Activated T-helper 9 cell treated with anti-CD3 and anti-CD28 coated beads, Interleukin-2, amount 50 U/mL, for 16 hours (primary cell): ENCODE measurements around the gene KCTD16.

Source experiments
- DNase-seq: peaks from one replicate; pipeline ENCODE4 v3.0.0-alpha.2; 2020; ENCODE audit warnings: low read depth

KCTD16 gene

GRCh38 chr5:144335561-144335960, 164.9 kb downstream of the KCTD16 start:
- no peak for DNase-seq

- DNase-seq: no peak
These were observed 165.7 kb downstream of the KCTD16 start for GRCh38 chr5:144336191-144336961.

- no peak for DNase-seq
These were observed 181.7 kb downstream of the KCTD16 start for GRCh38 chr5:144352330-144352729.

DNA sequence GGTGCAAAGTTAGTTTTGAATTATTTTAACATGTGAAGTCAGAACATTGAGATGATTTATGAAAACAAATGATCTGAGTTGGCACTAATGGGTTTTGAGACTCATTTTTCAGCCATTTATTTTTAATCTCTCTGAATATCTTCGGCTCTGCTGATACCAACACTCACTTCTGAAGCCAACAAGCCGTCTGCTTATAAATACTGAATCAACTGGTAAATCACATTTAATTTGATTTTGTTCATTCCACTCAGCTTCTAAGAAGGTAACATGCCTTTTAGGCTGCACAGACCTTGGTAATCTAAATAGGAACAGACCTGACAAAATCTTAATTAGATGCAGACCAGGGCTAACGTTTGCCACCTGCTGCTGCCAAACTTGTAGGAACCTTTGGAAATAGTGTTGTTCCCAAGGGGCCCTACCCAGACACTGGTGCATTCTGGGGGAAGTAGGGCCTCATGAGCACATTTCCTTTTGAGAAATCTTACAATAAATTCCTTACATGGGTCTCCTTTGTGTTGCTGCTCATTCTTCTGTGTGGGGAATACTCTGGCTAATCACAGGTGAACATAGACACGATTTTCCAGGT, 182.2 kb downstream of the KCTD16 start:
- DNase-seq: no peak

GRCh38 chr5:144356489-144356888, 185.8 kb downstream of the KCTD16 start:
- DNase-seq: no peak

DNA sequence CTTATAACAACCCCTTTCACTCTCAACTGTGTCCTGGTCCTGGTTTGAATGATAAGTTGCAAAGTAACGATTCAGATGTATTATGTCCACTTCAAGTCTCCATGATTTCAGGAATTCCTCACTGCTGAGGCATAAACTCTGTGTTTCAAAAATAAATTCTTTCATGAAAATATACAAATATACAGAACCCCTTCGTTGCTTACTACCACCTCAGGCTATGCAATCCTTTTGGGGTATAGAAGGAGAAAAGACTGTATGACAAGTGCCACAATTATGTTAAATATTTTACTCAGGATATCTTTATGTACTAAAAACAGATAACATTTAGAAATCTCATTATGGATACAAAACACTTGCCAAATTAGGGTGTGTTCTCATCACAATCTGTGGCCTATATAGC, 190.7 kb downstream of the KCTD16 start:
- no peak for DNase-seq

DNA sequence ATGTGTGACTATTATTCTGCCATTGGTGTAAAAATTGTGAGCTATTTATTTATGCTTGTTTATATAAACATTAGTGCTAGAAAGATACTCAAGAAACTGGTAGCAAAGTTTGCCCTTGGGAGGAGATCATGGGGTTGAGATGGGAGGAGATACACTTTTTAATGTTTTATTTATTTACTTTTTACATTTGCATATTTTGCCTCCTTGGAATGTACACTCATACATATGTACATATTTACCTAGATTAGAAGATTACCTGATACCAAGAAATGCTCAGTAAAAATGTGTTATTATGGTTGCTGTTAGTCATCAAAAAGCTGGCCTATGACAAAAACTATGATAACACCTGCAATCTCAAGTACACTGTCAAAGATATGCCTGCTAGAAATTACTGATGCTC, 195.2 kb downstream of the KCTD16 start:
- DNase-seq: no peak

DNA sequence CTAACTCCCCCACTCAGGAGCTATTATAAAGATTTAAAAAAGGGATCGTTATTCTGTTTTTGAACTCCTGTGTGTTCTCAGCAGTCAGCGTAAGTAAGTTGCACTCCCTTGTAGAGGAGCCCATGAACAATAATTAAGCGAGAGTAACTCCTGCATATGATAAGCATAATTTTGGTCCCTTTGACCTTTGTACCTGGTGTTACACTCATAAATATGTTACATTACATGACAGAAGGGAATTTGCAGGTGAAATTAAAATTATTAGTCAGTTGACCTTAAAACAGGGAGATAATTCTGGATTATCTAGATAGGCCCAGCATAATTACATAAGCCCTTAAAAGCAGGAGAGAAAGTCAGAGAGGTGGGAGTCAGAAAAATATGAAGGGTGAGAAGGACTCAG, 197.3 kb downstream of the KCTD16 start:
- DNase-seq: no peak

DNA sequence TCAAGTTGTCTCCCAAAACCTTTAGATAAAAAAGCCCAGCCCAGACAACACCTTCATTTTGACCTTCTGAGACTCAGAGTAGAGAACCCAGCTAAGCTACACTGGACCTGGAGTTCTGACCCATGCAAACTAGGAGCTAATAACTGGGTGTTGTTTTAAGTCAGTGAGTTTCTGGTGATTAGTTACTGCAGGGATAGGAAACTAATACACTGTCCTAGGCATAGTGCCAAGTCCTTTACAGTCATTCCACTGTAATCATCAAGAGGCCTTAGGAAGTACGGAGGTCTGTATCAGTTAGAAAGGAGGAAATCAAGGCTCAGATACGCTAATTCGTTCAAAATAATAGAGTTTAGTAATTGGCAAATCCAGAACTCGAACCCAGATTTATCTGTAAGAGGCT, 197.9 kb downstream of the KCTD16 start:
- no peak for DNase-seq

- DNase-seq: no peak
These were observed 198.3 kb downstream of the KCTD16 start for GRCh38 chr5:144369006-144369405.

- no peak for DNase-seq
These were observed 199.6 kb downstream of the KCTD16 start for GRCh38 chr5:144370273-144370672.

DNA sequence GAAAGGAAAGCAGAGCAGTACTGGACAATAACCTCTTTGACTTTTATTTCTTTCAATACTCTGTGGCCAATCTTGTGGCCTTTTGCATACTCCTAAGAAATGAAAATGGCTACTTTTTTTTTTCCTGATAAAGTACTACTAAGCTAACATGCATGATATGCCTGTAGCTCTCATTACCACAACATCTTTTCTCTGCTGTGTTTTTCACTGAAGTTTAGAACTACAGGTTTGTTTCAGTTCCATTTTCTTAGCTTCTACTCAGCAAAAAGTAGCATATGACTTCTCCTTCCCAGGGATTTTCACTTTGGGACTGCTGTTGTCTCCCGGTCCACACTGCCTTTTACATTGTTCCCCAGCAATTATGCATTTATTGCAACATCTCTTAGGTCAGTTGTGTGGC, 204.0 kb downstream of the KCTD16 start:
- no peak for DNase-seq

DNA sequence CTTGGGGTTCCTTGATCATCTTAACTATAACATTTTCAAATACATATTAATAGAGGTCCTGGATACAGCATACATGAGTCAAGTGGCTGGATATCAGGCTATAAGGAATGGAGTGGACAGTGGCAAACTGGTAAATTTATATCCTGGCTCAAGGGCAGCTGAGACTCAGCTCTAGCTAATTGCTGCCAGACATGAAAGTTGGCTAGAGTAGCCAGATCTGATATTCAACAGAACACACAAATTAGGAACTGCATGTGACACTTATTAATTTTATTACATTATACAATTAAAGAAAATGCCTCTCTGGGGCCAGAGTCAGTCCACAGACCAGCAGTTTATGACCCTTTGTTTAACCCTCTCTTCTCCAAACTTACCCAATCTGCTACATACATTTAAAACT, 206.5 kb downstream of the KCTD16 start:
- DNase-seq: no peak

DNA sequence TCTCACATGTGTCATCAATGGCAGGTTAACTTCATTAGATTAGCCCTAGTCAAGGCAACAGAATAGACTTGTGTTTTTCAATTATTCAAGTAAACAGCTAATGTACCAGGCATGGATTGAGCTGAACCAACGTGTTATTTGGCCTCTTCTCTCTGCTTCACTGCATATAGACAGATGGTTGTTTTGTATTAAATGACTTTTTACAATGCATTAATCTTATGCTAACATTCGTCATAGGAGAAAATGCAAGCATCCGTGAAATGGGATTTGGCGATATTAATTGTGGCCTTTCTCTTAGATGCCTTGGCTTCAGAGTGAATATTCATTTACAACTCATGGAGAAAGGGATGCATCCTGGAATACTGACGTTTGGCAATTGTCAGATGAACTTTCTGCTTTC, 208.0 kb downstream of the KCTD16 start:
- DNase-seq: no peak

- DNase-seq: no peak
These were observed 214.9 kb downstream of the KCTD16 start for GRCh38 chr5:144385597-144385996.

DNA sequence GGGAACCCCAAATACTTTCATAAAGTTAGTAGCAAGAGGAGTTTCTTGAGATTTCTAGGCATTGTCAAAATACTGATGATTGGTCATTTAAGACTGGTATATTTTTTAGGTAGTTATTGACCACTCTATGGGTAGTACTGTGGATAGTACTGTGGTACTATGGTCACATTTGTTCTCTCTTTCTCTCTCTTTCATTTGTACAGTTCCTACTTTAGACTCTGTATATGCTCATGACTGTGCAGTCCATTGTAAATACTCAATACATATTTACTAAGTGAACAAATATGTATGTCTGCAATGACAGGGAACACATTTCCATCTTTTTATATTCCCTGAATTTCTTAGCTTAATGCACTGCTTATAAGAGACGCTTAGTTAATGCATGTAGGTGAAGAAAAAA, 215.6 kb downstream of the KCTD16 start:
- DNase-seq: no peak

DNA sequence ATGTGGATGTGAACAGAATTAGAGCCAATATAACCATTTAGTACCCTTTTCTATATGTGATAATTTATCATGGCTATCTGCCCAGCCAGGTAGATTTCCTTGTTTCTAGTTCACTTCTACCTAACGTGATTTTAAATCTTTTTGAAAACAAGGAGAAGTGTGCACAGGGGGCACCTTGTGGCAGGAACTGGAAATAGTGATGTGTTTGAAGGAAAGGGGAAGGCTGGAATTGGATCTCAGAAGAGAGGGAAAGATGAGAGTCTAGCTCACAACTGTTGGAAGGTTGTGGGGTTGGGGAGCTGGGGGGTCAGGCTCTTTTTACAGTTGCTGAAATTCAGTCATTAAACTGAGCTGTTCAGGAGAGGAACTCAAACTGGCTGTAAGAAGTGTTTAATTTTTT, 219.5 kb downstream of the KCTD16 start:
- DNase-seq: no peak

DNA sequence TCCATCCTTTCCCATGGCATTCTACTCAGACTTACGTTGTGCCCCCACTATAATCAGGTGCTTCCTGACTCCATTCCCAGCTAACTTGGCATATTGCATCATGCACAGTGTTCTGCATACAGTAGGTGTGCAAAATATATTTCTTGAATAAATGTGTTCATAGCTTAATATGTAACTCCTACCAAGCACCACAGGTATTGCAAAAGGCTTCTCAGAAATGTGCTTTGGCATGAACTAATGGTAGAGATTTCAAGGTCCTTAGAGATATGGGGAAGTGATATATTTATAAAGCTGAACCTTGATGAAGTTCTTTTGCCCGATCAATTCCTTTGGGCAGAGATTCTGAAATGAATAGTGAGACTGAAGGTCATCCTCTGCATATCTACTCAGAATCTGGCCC, 220.4 kb downstream of the KCTD16 start:
- DNase-seq: no peak

DNA sequence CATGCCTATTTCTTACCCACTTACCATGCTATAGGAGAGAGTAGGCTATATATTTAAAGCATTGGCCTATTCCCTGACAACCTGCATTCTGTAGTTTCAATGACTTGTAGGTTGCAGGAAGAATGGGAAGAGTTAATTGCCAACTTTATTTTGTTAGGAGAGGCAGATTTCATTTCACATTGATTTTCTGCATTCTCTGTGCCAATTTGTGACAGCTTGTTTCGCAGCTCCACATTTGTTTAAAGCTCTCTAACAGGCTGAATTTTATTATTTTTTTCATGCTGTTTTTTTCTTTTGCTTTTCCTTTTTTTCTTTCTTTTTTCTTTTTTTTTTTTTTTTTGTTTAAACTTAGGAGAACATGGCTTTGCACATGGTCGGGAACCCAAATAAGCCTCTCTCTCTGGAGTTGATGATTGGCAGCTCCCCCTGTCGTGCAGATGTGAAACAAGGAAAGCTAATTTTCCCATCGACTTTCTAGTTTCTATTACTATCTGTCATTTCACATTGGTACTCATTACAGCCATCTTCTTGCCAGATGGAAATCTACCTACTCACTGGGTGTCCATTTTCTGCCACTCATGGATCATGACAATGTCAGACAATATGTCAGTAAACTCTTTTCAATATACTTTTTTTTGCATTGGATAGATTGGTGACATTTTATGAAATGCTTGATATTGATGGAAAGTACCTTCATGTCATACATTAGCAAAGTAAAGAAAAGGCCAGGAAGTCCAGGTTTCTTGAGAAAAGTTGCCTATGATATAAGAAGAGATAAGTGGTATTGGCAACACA, 223.2 kb downstream of the KCTD16 start:
- DNase-seq: no peak

DNA sequence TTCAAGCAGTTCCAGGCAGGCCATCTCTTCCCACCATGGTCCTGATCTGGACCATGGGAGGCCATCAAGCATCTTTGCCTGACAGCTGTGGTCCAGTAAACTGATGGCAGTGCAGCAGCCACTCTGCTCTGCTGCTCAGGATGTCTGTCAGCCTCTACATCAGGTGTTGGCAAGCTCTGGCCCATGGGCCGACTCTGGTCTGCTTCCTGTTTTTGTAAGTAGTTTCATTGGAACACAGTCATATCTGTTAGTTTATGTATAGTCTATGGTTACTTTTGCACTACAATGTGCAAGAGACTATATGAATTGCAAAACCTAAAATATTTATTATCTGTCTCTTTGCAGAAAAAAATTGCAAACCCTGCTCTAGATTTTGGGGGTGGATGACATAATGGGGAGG, 225.0 kb downstream of the KCTD16 start:
- no peak for DNase-seq

GRCh38 chr5:144403058-144403457, 232.4 kb downstream of the KCTD16 start:
- DNase-seq: no peak

GRCh38 chr5:144403817-144404420, 233.2 kb downstream of the KCTD16 start:
- no peak for DNase-seq

- no peak for DNase-seq
These were observed 234.0 kb downstream of the KCTD16 start for GRCh38 chr5:144404672-144405071.
